DMS114 treated with DMSO at 0.1 percent for 48 hours (cell line): ENCODE data around the gene SLC35F3.
A peak's percentile ranks its signal among the peaks of the same experiment; 100 is the strongest.

Experiments used
- DNase-seq: peaks from one replicate; lab custom pipeline; 2025; ENCODE audit not compliant: unreplicated experiment; lab: John Stamatoyannopoulos, UW

SLC35F3 gene

GRCh38 chr1:234340528-234340927 lies 436.1 kb downstream of the SLC35F3 start:
- DNase-seq: no peak

DNA sequence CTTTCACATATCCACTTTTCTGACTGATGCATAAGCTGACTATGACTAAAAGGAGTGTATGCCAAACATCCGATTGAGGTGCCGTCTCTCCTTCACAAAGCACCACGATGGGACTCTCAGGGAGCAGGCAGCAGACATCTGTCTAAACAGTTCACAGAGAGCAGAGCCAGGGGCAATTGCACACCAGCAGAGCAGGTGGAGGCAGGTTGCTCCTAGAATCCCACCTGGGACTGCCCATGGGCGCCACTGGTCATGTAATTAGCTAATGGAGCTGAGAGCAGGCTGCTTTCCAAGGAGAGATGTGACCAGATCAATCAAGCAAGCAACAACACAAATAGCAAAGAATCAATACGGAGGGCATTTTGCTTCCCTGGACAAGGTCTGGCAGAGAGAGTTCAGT lies 438.3 kb downstream of the SLC35F3 start:
- DNase-seq: no peak

DNA sequence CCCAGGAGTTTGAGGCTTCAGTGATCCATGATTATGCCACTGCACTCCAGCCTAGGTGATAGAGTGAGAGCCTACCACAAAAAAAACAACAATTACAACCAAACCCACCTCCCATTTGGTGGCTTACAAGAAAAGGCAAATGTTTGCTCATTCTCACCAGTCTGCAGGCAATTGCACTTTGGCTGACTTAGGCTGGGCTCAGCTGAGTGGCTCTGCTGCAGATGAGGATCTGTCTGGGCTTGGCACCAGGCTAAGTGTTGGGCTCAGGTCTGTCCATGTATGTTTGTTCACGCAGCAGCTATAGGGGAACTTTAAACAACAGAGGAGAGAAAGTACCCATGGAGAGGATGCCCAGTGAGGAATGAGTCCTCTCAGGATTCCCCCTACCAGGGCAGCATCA lies 440.8 kb downstream of the SLC35F3 start:
- no peak for DNase-seq

DNA sequence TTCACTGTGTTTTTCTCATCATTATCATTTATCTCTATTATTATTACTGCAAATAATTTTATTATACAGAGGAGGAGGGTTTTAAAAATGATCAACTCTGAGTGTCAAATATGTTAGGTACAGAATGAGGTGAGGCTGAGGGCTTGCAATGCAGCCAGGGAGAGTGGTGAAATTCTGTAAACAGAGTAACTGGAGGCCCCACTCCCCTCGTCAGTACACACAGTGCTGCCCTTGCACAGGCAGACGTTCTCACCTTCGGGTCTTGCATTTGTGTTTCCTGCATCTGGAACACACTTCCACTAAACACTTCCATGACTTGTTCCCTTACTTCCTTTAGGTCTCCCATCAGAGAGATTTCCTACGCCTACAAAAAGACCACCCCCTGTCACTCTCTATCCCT lies 444.5 kb downstream of the SLC35F3 start:
- DNase-seq: no peak

DNA sequence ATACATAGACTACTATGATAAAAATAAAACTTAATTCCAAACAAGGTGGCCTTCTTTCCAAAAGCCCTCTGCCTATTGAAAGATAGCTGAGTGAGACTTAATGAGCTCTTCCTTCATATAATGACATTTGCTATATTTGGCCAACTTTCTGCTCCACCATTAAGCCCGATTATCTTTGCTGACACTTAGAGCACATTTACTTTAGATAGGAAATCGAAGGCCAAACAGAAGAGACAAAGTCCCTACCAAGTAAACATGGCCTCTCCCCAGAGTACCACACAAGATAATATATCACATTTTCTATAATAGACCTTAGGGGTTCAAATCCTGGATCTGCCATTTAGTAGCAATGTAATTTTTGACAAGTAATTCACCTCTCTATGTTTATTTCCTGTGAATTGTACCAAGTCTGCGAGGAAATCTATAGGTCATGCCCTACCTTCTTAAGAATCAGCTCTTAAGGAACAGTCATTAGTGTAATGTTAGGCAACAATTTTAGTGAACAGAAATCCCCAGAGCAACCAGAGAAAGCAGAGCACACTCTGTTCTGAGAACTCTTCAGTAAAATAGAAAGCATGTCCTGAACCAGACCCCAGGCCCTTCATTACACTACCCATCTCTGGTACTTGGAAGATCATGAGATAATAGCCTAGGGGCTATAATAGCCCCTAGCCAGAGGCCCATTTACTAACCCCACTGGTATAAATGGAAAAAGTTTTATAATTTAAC lies 451.5 kb downstream of the SLC35F3 start:
- no peak for DNase-seq

- peak; percentile 5 for DNase-seq
Measured at GRCh38 chr1:234356615-234357269, 452.3 kb downstream of the SLC35F3 start.

GRCh38 chr1:234357831-234358230 lies 453.4 kb downstream of the SLC35F3 start:
- DNase-seq: no peak

GRCh38 chr1:234361102-234361603 lies 456.7 kb downstream of the SLC35F3 start:
- no peak for DNase-seq

DNA sequence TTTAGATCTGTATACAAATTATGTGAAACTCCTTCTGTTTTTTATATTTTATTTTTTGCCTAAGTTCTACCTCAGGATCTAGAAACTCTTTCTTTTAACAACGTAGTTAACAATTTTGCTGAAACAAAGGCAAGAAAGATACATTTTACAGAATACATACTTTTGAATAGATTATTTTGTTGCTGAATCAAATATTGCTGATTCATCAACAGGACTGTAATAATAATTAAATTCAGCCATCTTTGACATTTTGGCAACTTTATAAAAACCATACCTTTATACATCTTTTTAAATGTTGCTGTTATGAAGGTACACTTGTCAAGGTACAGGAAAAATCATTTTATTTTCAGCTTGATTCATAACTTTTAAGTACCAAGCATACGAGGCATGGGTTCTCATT lies 458.1 kb downstream of the SLC35F3 start:
- DNase-seq: no peak

DNA sequence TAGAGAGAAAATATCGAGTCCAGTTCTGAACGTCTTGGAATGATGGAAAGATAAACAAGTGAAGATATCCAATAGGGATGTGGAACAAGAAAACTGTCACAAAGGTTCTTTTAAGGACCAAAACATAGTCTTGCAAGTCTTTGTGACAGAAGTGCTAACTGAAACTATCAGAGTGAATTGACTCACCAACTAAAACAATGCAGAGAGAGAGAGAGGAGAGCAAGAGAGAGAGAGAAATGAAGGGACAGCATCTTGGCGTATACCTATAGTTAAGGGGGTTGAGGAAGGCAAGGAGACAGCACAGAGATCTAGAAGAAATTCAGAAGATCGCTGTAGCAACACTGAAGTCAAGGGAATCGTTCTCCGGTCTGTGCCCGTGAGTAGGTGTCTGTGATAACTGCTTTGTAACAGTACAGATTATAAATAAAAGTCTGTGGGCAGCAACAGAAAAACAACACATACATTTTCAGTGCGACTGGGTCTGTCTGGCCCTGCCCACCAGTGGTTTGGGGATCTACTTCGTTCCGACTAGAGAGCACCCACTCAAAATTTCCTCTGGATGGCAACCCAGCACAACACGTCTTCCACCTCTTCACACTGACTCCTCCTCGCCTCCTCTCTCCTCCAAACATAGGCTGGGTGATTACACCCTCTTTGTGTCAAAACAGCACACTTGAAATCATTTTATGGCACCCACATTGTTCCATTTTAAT lies 464.0 kb downstream of the SLC35F3 start:
- DNase-seq: peak; percentile 6

GRCh38 chr1:234369033-234369430 lies 464.6 kb downstream of the SLC35F3 start:
- no peak for DNase-seq

DNA sequence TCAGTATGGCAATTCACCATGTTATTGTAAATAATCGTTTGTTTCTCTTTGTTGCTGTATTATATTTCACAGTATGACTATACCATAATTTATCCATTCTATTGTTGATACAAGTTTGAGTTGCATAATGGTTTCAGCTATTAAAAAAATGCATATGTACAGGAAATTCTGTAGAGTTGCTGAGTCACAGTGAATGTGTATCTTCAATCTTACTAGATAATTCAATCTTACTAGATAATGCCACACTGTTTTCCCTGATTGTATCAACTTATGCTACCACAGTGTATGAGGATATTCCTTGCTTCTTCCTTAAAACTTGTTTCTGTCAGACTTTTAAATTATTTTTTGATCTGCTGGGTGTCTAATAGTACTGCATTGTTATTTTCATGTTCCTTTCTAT lies 465.3 kb downstream of the SLC35F3 start:
- DNase-seq: no peak

GRCh38 chr1:234371414-234371813 lies 466.9 kb downstream of the SLC35F3 start:
- no peak for DNase-seq

GRCh38 chr1:234372011-234372757 lies 467.7 kb downstream of the SLC35F3 start:
- no peak for DNase-seq

GRCh38 chr1:234373064-234373958 lies 468.8 kb downstream of the SLC35F3 start, which contains the start of gene COA6:
Gene COA6 (plus strand): TSS chr1:234373456. CDS start chr1:234373467, 11 bp downstream.
- DNase-seq: peak; percentile 92

DNA sequence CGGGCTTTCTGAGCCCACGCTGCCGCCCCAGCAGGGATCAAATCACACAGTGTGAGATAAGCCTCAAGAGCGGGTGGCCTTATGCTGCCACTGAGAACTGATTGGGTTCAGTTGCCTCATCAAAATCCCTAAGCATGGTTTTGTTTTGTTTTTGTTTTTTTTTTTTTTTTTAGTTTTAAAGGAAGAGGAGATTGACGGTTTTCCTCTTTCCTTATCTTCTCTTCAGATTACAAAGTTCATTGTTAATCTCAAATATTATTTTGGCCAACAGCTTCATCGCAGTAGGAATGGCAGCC lies 469.4 kb downstream of the SLC35F3 start:
- DNase-seq: no peak
